NCI-H1092 treated with DMSO at 0.1 percent for 48 hours (cell line): ENCODE results near the gene MAB21L2.

Source experiments
- DNase-seq: peaks from one replicate; lab custom pipeline; 2025; lab: John Stamatoyannopoulos, UW

The MAB21L2 gene

GRCh38 chr4:150619042-150619441, 37.1 kb downstream of the MAB21L2 start:
- DNase-seq = no peak

- DNase-seq = no peak
Observed at GRCh38 chr4:150624055-150624454, 42.1 kb downstream of the MAB21L2 start.

GRCh38 chr4:150625033-150625432, 43.1 kb downstream of the MAB21L2 start:
- DNase-seq = no peak

GRCh38 chr4:150628073-150628472, 46.1 kb downstream of the MAB21L2 start:
- DNase-seq = no peak

GRCh38 chr4:150632639-150633038, 50.7 kb downstream of the MAB21L2 start:
- no peak for DNase-seq
